Measurements from ENCODE around the gene LASP1. TPM values are rescaled to one million over a fixed set of nuclear protein-coding genes. Genes with fewer than 3 reads are reported as not detected.

Gene LASP1
- total RNA-seq, 1 experiment from 2014 or later, result 106 TPM

DNA sequence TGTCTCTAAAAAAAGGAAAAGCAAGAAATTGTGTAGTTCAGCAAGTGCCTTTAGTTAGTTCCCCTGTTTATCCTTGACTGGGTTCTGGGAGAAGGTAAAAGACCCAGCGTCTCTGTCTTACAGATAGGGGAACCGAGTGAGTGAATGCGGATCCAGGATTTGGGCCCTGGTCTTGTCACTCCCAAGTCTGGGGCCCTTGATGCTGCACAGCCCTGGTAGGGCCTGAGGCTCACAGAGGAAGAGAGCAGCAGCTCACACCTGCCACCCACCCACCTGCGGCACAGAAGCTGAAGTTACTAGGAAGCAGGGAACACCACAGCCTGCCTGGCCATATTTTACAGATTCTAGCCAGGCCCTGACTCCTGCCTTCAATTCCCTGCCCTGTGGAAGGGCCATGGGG lies 22.2 kb downstream of the LASP1 start:
- no peak overlapping the region for H3K4me2 ChIP-seq (ENCODE audit: low read length)
- H3K79me2 ChIP-seq (ENCODE audit: low read length), result peaks cover 7% of the 10 kb centered on the region
- no peaks in the 10 kb centered on the region for H4K20me1 ChIP-seq (ENCODE audit: low read length)
- ATAC-seq (no peak), DNase-seq (no peak)
- no peaks in the 10 kb centered on the region; the same call in 1 of the 2 replicates for H3K36me3 ChIP-seq (ENCODE audit: low read depth, low read length)
- H3K27ac ChIP-seq (ENCODE audit: low read length), result no peak overlapping the region
- H2AFZ ChIP-seq (ENCODE audit: low read length), result no peak overlapping the region
- TF ChIP-seq, protein P1, sequence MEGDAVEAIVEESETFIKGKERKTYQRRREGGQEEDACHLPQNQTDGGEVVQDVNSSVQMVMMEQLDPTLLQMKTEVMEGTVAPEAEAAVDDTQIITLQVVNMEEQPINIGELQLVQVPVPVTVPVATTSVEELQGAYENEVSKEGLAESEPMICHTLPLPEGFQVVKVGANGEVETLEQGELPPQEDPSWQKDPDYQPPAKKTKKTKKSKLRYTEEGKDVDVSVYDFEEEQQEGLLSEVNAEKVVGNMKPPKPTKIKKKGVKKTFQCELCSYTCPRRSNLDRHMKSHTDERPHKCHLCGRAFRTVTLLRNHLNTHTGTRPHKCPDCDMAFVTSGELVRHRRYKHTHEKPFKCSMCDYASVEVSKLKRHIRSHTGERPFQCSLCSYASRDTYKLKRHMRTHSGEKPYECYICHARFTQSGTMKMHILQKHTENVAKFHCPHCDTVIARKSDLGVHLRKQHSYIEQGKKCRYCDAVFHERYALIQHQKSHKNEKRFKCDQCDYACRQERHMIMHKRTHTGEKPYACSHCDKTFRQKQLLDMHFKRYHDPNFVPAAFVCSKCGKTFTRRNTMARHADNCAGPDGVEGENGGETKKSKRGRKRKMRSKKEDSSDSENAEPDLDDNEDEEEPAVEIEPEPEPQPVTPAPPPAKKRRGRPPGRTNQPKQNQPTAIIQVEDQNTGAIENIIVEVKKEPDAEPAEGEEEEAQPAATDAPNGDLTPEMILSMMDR (conservative IDR thresholded peaks at IDR 0.05; ENCODE audit: low read depth, low read length), result no peak
- TF ChIP-seq EZH2phosphoT487 (IDR thresholded peaks at IDR 0.05; ENCODE audit: borderline replicate concordance, low read length), result no peak
- TF ChIP-seq EZH2 (IDR thresholded peaks at IDR 0.05; ENCODE audit: low read length, unreplicated experiment), result no peak
- no peaks in the 10 kb centered on the region for H3K9me3 ChIP-seq (ENCODE audit: low read length)
- BruUV-seq (replicated peaks), result TSS peak; percentile 16
- 0 out of 2 replicates have a peak, but pooled peaks cover 2% of the 10 kb centered on the region for H3K4me1 ChIP-seq (ENCODE audit: insufficient read depth, low read length)
- ChIA-PET POLR2A (ENCODE audit: unreplicated experiment) (no interaction called here), CTCF (no interaction called here)
- H3K9ac ChIP-seq (ENCODE audit: low read length), result no peak overlapping the region
- no peak overlapping the region for H3K4me3 ChIP-seq (ENCODE audit: low read length)
- intact Hi-C loops (cut with micrococcal nuclease), result no loop called here
- H3F3A ChIP-seq (ENCODE audit: low read length, unreplicated experiment), result no peaks in the 10 kb centered on the region
- H3K27me3 ChIP-seq (ENCODE audit: low read length), result no peaks in the 10 kb centered on the region
- H3K9me2 ChIP-seq (replicated peaks; ENCODE audit: low read length), result no peaks in the 10 kb centered on the region

DNA sequence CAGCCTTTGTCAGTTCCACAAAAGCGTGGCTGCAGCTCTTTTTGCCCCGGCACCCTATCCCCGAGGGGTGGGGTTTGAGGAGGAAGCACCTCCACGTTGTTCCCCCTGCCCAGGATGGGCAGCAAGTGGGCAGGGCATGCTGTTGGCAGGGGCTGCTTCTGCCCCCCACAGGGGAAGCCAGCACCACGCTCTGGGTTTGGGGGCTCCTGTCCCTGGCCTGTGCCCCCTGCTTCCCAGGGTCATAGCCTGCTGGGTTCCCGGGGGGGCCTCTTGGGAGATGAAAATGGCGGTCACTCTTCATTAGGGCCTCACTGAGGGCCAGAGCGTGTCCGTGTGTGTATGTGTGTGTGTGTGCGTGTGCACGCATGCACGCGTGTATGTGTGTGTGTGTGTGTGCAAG lies 22.8 kb downstream of the LASP1 start:
- no peak overlapping the region for H3K4me3 ChIP-seq (ENCODE audit: low read length)
- H3F3A ChIP-seq (ENCODE audit: low read length, unreplicated experiment), result no peaks in the 10 kb centered on the region
- no peaks in the 10 kb centered on the region; the same call in 1 of the 2 replicates for H3K36me3 ChIP-seq (ENCODE audit: low read depth, low read length)
- no peak overlapping the region for H3K9ac ChIP-seq (ENCODE audit: low read length)
- no peak for ATAC-seq
- no peak overlapping the region for H2AFZ ChIP-seq (ENCODE audit: low read length)
- POLR2A ChIA-PET (ENCODE audit: unreplicated experiment), result no interaction called here
- intact Hi-C loops (cut with micrococcal nuclease), result no loop called here
- H3K4me1 ChIP-seq (ENCODE audit: insufficient read depth, low read length), result peaks cover 7% of the 10 kb centered on the region; the same call in 1 of the 2 replicates
- no peaks in the 10 kb centered on the region for H4K20me1 ChIP-seq (ENCODE audit: low read length)
- H3K9me3 ChIP-seq (ENCODE audit: low read length), result no peaks in the 10 kb centered on the region
- no TSS peak for BruUV-seq (replicated peaks)
- no peaks in the 10 kb centered on the region for H3K27me3 ChIP-seq (ENCODE audit: low read length)
- H3K9me2 ChIP-seq (replicated peaks; ENCODE audit: low read length), result no peaks in the 10 kb centered on the region
- no peak for TF ChIP-seq EZH2 (IDR thresholded peaks at IDR 0.05; ENCODE audit: low read length, unreplicated experiment)
- TF ChIP-seq, protein P1 (conservative IDR thresholded peaks at IDR 0.05; ENCODE audit: low read depth, low read length), result no peak
- TF ChIP-seq EZH2phosphoT487 (IDR thresholded peaks at IDR 0.05; ENCODE audit: borderline replicate concordance, low read length), result no peak
- CTCF ChIA-PET, result no interaction called here
- H3K79me2 ChIP-seq (ENCODE audit: low read length), result peaks cover 2% of the 10 kb centered on the region; the same call in 1 of the 2 replicates
- H3K4me2 ChIP-seq (ENCODE audit: low read length), result no peak overlapping the region
- no peak for DNase-seq
- H3K27ac ChIP-seq (ENCODE audit: low read length), result no peak overlapping the region

DNA sequence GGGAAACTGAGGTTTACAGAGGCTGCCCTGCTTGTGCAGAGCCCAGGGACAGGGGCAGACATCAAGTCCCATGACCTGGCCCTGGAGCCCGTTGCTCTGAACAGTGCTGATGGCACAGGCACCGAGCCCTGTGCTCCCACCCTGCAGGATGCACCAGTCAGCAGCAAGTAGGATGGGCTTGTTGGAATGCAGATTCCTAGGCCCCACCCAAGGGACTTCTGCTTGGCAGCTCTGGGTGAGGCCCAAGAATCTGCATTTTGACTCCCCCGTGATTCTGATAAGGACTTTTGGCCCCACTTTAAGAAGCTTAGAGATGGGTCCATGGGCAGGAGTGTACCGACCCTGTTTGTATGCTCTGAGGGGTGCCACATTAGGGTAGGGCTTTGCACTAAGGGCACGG lies 23.3 kb downstream of the LASP1 start:
- Histone ChIP-seq H3K4me1 (ENCODE audit: insufficient read depth, low read length) (peaks cover 12% of the 10 kb centered on the region), H3K9ac (ENCODE audit: low read length) (no peak overlapping the region), H3K9me2 (replicated peaks; ENCODE audit: low read length) (no peaks in the 10 kb centered on the region), H3K9me3 (ENCODE audit: low read length) (no peaks in the 10 kb centered on the region), H4K20me1 (ENCODE audit: low read length) (no peaks in the 10 kb centered on the region), H3K4me3 (ENCODE audit: low read length) (no peak overlapping the region), H3K79me2 (ENCODE audit: low read length) (no peaks in the 10 kb centered on the region), H3K27ac (ENCODE audit: low read length) (no peak overlapping the region), H2AFZ (ENCODE audit: low read length) (no peak overlapping the region), H3K27me3 (ENCODE audit: low read length) (no peaks in the 10 kb centered on the region), H3F3A (ENCODE audit: low read length, unreplicated experiment) (no peaks in the 10 kb centered on the region), H3K36me3 (ENCODE audit: low read depth, low read length) (no peaks in the 10 kb centered on the region; the same call in 1 of the 2 replicates), H3K4me2 (ENCODE audit: low read length) (no peak overlapping the region)
- DNase-seq (no peak), ATAC-seq (no peak)
- BruUV-seq (replicated peaks), result no TSS peak
- TF ChIP-seq EZH2phosphoT487 (IDR thresholded peaks at IDR 0.05; ENCODE audit: borderline replicate concordance, low read length) (no peak), EZH2 (IDR thresholded peaks at IDR 0.05; ENCODE audit: low read length, unreplicated experiment) (no peak)
- TF ChIP-seq, protein P1 (conservative IDR thresholded peaks at IDR 0.05; ENCODE audit: low read depth, low read length), result no peak
- intact Hi-C loops (cut with micrococcal nuclease), result no loop called here
- ChIA-PET POLR2A (ENCODE audit: unreplicated experiment) (no interaction called here), CTCF (no interaction called here)
